Measurements from ENCODE around the gene REG4.

GRCh38 chr1:119787776-119788175 is 23.5 kb downstream of the REG4 start:
- TF ChIP-seq CTCF (IDR thresholded peaks at IDR 0.05 in 2 of 3, conservative IDR thresholded peaks at IDR 0.05 in 1 of 3; ENCODE audit: borderline replicate concordance in 1 of 3, insufficient read depth in 1 of 3, low read depth in 2 of 3, low read length in 2 of 3) (no peak), EZH2 (IDR thresholded peaks at IDR 0.05) (no peak), POLR2AphosphoS5 (IDR thresholded peaks at IDR 0.05; ENCODE audit: low read depth, low read length) (no peak)

Measured in HCT116 (cell line).